Cardiac fibroblast (primary cell): ENCODE measurements around the gene LMO1.

Experiments
- DNase-seq, 2 donors: peaks; one replicate each; pipeline versions ENCODE4 v3.0.0 to v3.0.0-alpha.2; 2010; ENCODE audit warnings: low read depth in 2 of 2
- H3K4me3 ChIP-seq, 2 donors: replicated peaks in 1 of 2; 1 replicate in 1 of 2; 2 replicates in 1 of 2; pipeline ENCODE4 v1.5.1; 2011; ENCODE audit warnings: low read depth in 2 of 2, low read length in 2 of 2, mild to moderate bottlenecking in 2 of 2, moderate library complexity in 1 of 2
- TF ChIP-seq, protein P1 (sequence below): IDR thresholded peaks from one replicate; pipeline ENCODE4 v1.5.1; 2011; ENCODE audit warnings: low read depth, mild to moderate bottlenecking, low read length, inconsistent platforms

Gene LMO1

GRCh38 chr11:8285228-8285627 is 21.6 kb upstream of the LMO1 start:
- no peak overlapping the region for H3K4me3 ChIP-seq
- TF ChIP-seq, protein P1, sequence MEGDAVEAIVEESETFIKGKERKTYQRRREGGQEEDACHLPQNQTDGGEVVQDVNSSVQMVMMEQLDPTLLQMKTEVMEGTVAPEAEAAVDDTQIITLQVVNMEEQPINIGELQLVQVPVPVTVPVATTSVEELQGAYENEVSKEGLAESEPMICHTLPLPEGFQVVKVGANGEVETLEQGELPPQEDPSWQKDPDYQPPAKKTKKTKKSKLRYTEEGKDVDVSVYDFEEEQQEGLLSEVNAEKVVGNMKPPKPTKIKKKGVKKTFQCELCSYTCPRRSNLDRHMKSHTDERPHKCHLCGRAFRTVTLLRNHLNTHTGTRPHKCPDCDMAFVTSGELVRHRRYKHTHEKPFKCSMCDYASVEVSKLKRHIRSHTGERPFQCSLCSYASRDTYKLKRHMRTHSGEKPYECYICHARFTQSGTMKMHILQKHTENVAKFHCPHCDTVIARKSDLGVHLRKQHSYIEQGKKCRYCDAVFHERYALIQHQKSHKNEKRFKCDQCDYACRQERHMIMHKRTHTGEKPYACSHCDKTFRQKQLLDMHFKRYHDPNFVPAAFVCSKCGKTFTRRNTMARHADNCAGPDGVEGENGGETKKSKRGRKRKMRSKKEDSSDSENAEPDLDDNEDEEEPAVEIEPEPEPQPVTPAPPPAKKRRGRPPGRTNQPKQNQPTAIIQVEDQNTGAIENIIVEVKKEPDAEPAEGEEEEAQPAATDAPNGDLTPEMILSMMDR = no peak
- no peak for DNase-seq

- no peak for DNase-seq
- no peak overlapping the region for H3K4me3 ChIP-seq
- TF ChIP-seq, protein P1 = no peak
These were observed 20.0 kb upstream of the LMO1 start for GRCh38 chr11:8283465-8284230.

DNA sequence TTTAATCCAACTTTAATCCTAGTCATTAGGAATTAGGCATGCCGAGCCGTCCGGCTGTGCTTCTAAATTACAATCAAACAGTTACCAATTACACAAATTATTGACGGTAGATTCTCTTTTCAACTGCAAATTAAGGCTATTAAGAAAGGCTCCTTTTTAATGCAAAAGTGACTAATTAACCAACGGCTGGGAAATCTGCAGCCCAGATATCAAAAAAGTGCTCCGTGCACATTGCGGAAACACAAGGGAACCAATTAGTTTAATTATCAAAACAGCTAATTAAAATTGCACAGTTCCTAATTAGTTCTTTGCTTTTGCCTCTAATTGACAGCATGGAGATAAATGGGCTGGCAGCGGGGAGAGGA is 19.4 kb upstream of the LMO1 start:
- H3K4me3 ChIP-seq = no peak overlapping the region
- TF ChIP-seq, protein P1 = no peak
- no peak for DNase-seq

DNA sequence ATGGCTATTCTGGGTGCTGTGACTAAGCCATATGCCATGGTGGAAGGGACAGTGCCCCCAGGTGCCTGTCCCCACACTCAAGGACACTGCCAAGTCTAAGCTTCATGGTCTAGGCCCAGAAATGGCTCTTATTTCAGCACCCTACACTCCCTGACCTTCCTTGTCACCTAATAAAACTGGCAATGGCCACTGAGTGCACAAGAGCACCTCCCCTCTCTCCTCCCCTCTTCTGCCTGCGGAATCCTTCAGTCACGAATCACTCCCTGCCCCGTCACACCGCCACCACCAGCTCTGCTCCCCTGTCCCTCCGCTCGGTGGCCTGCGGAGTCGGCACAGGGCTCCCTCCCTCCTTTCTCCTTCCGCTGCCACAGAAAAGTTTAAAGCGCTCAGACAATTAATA is 19.0 kb upstream of the LMO1 start:
- no peak for DNase-seq
- no peak overlapping the region for H3K4me3 ChIP-seq
- TF ChIP-seq, protein P1 = no peak

GRCh38 chr11:8281266-8281665 is 17.6 kb upstream of the LMO1 start:
- DNase-seq = no peak
- TF ChIP-seq, protein P1 = no peak
- H3K4me3 ChIP-seq = no peak overlapping the region

GRCh38 chr11:8277691-8278090 is 14.0 kb upstream of the LMO1 start:
- TF ChIP-seq, protein P1 = no peak
- no peak for DNase-seq
- H3K4me3 ChIP-seq = no peak overlapping the region

DNA sequence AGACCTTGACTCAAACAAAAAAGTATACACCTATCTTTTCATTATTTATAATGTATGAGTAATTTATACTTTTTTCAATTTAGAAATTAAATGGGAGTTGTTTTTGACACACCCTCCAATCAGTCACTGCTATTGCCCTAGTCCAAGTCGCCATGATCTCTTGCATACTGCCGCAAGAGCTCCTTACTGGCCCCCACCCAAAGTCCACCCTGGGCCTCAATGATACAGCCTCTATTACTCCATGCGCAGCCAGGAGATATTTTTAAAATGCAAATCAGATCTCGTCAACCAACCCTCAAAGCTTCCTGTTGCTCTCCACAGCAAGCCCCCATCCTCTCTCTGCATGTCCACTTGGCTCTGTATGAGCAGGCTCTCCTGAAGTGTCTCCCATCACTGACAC is 12.8 kb upstream of the LMO1 start:
- DNase-seq = no peak
- no peak overlapping the region for H3K4me3 ChIP-seq

More for the DNA sequence above, 12.8 kb upstream of the LMO1 start:
- TF ChIP-seq, protein P1 = no peak
